Colonic mucosa (tissue), 4 donors: ENCODE measurements around the gene CXCL6. TPM values are rescaled to one million over a fixed set of nuclear protein-coding genes. Genes with fewer than 3 reads are reported as not detected.
A peak's percentile ranks its signal among the peaks of the same experiment; 100 is the strongest.

ENCODE experiments used
- DNase-seq: peaks from one replicate; pipeline ENCODE4 v3.0.0-alpha.2; 2020
- H3K27ac ChIP-seq: fragments of 200-600 bp; one replicate; pipeline ENCODE4 v1.8.0; 2021
- H3K27me3 ChIP-seq: fragments of 200-600 bp; one replicate; pipeline ENCODE4 v1.8.0; 2021
- H3K36me3 ChIP-seq: fragments of 200-600 bp; one replicate; pipeline ENCODE4 v1.8.0; 2021
- H3K4me1 ChIP-seq: fragments of 200-600 bp; one replicate; pipeline ENCODE4 v1.8.0; 2021; ENCODE audit warnings: mild to moderate bottlenecking
- H3K4me3 ChIP-seq: fragments of 200-600 bp; one replicate; pipeline ENCODE4 v1.8.0; 2021
- H3K9ac ChIP-seq, 2 donors: one replicate each; pipeline ENCODE4 v1.7.0; 2013; ENCODE audit warnings: control low read depth in 2 of 2, low read depth in 2 of 2, low read length in 2 of 2
- H3K9me3 ChIP-seq: fragments of 200-600 bp; one replicate; pipeline ENCODE4 v1.8.0; 2021
- CTCF ChIP-seq: fragments of 200-600 bp; IDR thresholded peaks from one replicate; pipeline ENCODE4 v1.8.0; 2022; ENCODE audit warnings: antibody characterized with exemption, mild to moderate bottlenecking
- intact Hi-C: fragments of 100-400 bp; cut with DNase I; formaldehyde crosslinking; loops from one replicate; pipeline ENCODE4 v1.14.1; 2022
- total RNA-seq, 2 donors: library from RNA; stranded (reverse); fragmentation: NEBNext Ultra II Directional in 1 of 2; extraction: Animal tissue kit (Norgen Biotek cat#: 25700) in 1 of 2; gene quantifications; one replicate each; pipeline ENCODE4 v1.2.1, GENCODE V29; 2021
- donor health status: healthy.
- donor health status: DM: no; HTN: no; CAD: no.
- donor health status: DM: no; HTN: no; CAD: no.

Gene CXCL6
- total RNA-seq, 2 donors from 2014 or later, result 0.32 to 0.42 TPM

GRCh38 chr4:73869130-73870055, 32.9 kb downstream of the CXCL6 start, which contains the start of gene CXCL1:
CXCL1 (plus strand) TSS chr4:73869393; CDS start chr4:73869471, 78 bp downstream.
- peak within 1 kb of the TSS; percentile 81 to 94 for H3K9ac ChIP-seq
- no peaks in the 10 kb centered on the region for H3K4me1 ChIP-seq
- no peaks in the 10 kb centered on the region for H3K9me3 ChIP-seq
- intact Hi-C loops, result loop anchor here (5.0 to 10.0 kb wide), 3 partner anchors 168 to 265 kb away; partner anchors contain the start of gene CXCL3
- DNase-seq, result peak; percentile 85
- H3K27me3 ChIP-seq, result no peaks in the 10 kb centered on the region
- H3K27ac ChIP-seq, result peak within 1 kb of the TSS; percentile 53
- H3K4me3 ChIP-seq, result peak within 1 kb of the TSS; percentile 49
- no peaks in the 10 kb centered on the region for H3K36me3 ChIP-seq
- no peak for TF ChIP-seq CTCF

- Histone ChIP-seq H3K4me3 (peak overlapping the region; percentile 49), H3K9ac (peak overlapping the region in 1 of 2 donors; percentile 81)
Measured at GRCh38 chr4:73870260-73870659, 33.8 kb downstream of the CXCL6 start.

GRCh38 chr4:73870768-73871167, 34.3 kb downstream of the CXCL6 start:
- intact Hi-C loops, result no loop called here
- Histone ChIP-seq H3K36me3 (no peaks in the 10 kb centered on the region), H3K27ac (peak overlapping the region; percentile 53), H3K9me3 (no peaks in the 10 kb centered on the region), H3K4me1 (no peaks in the 10 kb centered on the region), H3K4me3 (peak overlapping the region; percentile 49), H3K27me3 (no peaks in the 10 kb centered on the region), H3K9ac (peak overlapping the region in 1 of 2 donors; percentile 29)
- DNase-seq, result no peak
- no peak for TF ChIP-seq CTCF

More at GRCh38 chr4:73870260-73870659, 33.8 kb downstream of the CXCL6 start:
- TF ChIP-seq CTCF, result no peak
- Histone ChIP-seq H3K36me3 (no peaks in the 10 kb centered on the region), H3K27me3 (no peaks in the 10 kb centered on the region), H3K4me1 (no peaks in the 10 kb centered on the region), H3K9me3 (no peaks in the 10 kb centered on the region), H3K27ac (peak overlapping the region; percentile 53)
- DNase-seq, result peak; percentile 62
- intact Hi-C loops, result no loop called here

GRCh38 chr4:73871511-73872310, 35.2 kb downstream of the CXCL6 start:
- Histone ChIP-seq H3K27ac (no peak overlapping the region), H3K36me3 (no peaks in the 10 kb centered on the region), H3K9me3 (no peaks in the 10 kb centered on the region), H3K9ac (no peak overlapping the region), H3K4me1 (no peaks in the 10 kb centered on the region), H3K27me3 (no peaks in the 10 kb centered on the region), H3K4me3 (no peak overlapping the region)
- TF ChIP-seq CTCF, result no peak
- DNase-seq, result no peak
- intact Hi-C loops, result no loop called here
